Keratinocyte (primary cell): ENCODE results near the gene RAB3A.

Source experiments
- CTCF ChIP-seq, 3 experiments: IDR thresholded peaks in 1 of 3; conservative IDR thresholded peaks in 1 of 3; optimal IDR thresholded peaks in 1 of 3; 2 replicates in 2 of 3; 3 replicates in 1 of 3; pipeline versions ENCODE3 to v1.5.1; 2011; ENCODE audit warnings: low read length in 3 of 3, mild to moderate bottlenecking in 3 of 3, moderate library complexity in 2 of 3, control low read depth in 1 of 3, inconsistent platforms in 1 of 3; ENCODE audit not compliant: insufficient read depth in 2 of 3; ENCODE audit errors: extremely low read depth in 1 of 3
- EZH2 ChIP-seq: IDR thresholded peaks from one replicate; pipeline ENCODE4 v1.6.1; 2012; ENCODE audit warnings: inconsistent platforms, mild to moderate bottlenecking, low read length, moderate library complexity

GRCh38 chr19:18219911-18220631 lies 16.2 kb upstream of the RAB3A start:
- TF ChIP-seq CTCF (optimal IDR thresholded peaks at IDR 0.05 in 1 of 3, IDR thresholded peaks at IDR 0.05 in 1 of 3, conservative IDR thresholded peaks at IDR 0.05 in 1 of 3; ENCODE audit: extremely low read depth in 1 of 3, insufficient read depth in 2 of 3, low read length in 3 of 3) = no peak
- no peak for TF ChIP-seq EZH2
